ENCODE measurements around the gene SMCO3. TPM values are rescaled to one million over a fixed set of nuclear protein-coding genes. Genes with fewer than 3 reads are reported as not detected.

SMCO3 gene
- total and polyA plus RNA-seq, 2 donors (not counting 1 experiment from before 2014, with no cell fraction given), result not detected

- POLR2A ChIA-PET, result interaction anchor here (0.6 kb wide), 1 partner anchor 12 kb away, joined by 3 read pairs; a partner anchor contains a TSS
- H3K27me3 Mint-ChIP-seq, result no peaks in the 10 kb centered on the region
- Histone ChIP-seq H3K4me1 (ENCODE audit: control insufficient read depth in 2 of 2, insufficient read depth in 2 of 2, low read length in 2 of 2) (no peaks in the 10 kb centered on the region), H3K27ac (ENCODE audit: low read length in 2 of 2) (no peak overlapping the region), H4K20me1 (ENCODE audit: control insufficient read depth, insufficient read depth, low read length, poor library complexity, severe bottlenecking) (no peaks in the 10 kb centered on the region), H3K79me2 (ENCODE audit: control insufficient read depth, insufficient read depth, low read length) (no peaks in the 10 kb centered on the region), H2AFZ (ENCODE audit: insufficient read depth, low read depth, low read length, poor library complexity, severe bottlenecking) (no peak overlapping the region), H3K36me3 (replicated peaks in 1 of 2; ENCODE audit: control extremely low read depth in 1 of 2, control insufficient read depth in 1 of 2, extremely low read depth in 1 of 2, insufficient read depth in 2 of 2, low read length in 1 of 2) (peaks cover 13 to 23% of the 10 kb centered on the region in 2 experiments), H3K9ac (ENCODE audit: low read length) (no peak overlapping the region), H3K9me3 (ENCODE audit: control extremely low read depth in 1 of 3, control insufficient read depth in 2 of 3, insufficient read depth in 1 of 3, low read length in 2 of 3) (no peaks in the 10 kb centered on the region), H3K4me2 (replicated peaks; ENCODE audit: low read depth, low read length, poor library complexity, severe bottlenecking) (no peak overlapping the region), H3K27me3 (replicated peaks in 1 of 4; ENCODE audit: control extremely low read depth in 1 of 4, control insufficient read depth in 3 of 4, insufficient read depth in 4 of 4, low read length in 3 of 4) (no peaks in the 10 kb centered on the region), H3K4me3 (ENCODE audit: control extremely low read depth in 1 of 5, extremely low read depth in 1 of 5, insufficient read depth in 1 of 5, low read depth in 2 of 5, low read length in 4 of 5) (no peak overlapping the region)
- no peak overlapping the region for H3K4me3 Mint-ChIP-seq
- CTCF ChIA-PET, result interaction anchor here (1.1 kb wide), 1 partner anchor 21 kb away, joined by 7 read pairs; the partner anchor contains the start of genes C12orf60 and WBP11
- peaks cover 2% of the 10 kb centered on the region for H3K4me1 Mint-ChIP-seq
- ATAC-seq (ENCODE audit: low read depth) (no peak), DNase-seq (no peak)
- no peak overlapping the region for H3K27ac Mint-ChIP-seq
- H3K9me3 Mint-ChIP-seq (ENCODE audit: insufficient read depth), result no peaks in the 10 kb centered on the region
- TF ChIP-seq EZH2 (IDR thresholded peaks at IDR 0.05; ENCODE audit: borderline replicate concordance, insufficient read depth, low read depth, low read length, poor library complexity, severe bottlenecking), result no peak
- no peak for TF ChIP-seq CTCF (IDR thresholded peaks at IDR 0.05)
- intact Hi-C loops (cut with micrococcal nuclease), result no loop called here
These were observed 31.2 kb downstream of the SMCO3 start for GRCh38 chr12:14782756-14783155.

GRCh38 chr12:14781563-14781962 lies 32.4 kb downstream of the SMCO3 start:
- DNase-seq (no peak), ATAC-seq (ENCODE audit: low read depth) (no peak)
- Histone ChIP-seq H3K9me3 (ENCODE audit: control extremely low read depth in 1 of 3, control insufficient read depth in 2 of 3, insufficient read depth in 1 of 3, low read length in 2 of 3) (no peaks in the 10 kb centered on the region), H3K79me2 (ENCODE audit: control insufficient read depth, insufficient read depth, low read length) (no peaks in the 10 kb centered on the region), H3K27me3 (replicated peaks in 1 of 4; ENCODE audit: control extremely low read depth in 1 of 4, control insufficient read depth in 3 of 4, insufficient read depth in 4 of 4, low read length in 3 of 4) (no peaks in the 10 kb centered on the region), H3K4me3 (ENCODE audit: control extremely low read depth in 1 of 5, extremely low read depth in 1 of 5, insufficient read depth in 1 of 5, low read depth in 2 of 5, low read length in 4 of 5) (no peak overlapping the region), H3K4me2 (replicated peaks; ENCODE audit: low read depth, low read length, poor library complexity, severe bottlenecking) (no peak overlapping the region), H3K4me1 (ENCODE audit: control insufficient read depth in 2 of 2, insufficient read depth in 2 of 2, low read length in 2 of 2) (no peaks in the 10 kb centered on the region), H3K27ac (ENCODE audit: low read length in 2 of 2) (no peak overlapping the region), H3K36me3 (replicated peaks in 1 of 2; ENCODE audit: control extremely low read depth in 1 of 2, control insufficient read depth in 1 of 2, extremely low read depth in 1 of 2, insufficient read depth in 2 of 2, low read length in 1 of 2) (peaks cover 7 to 11% of the 10 kb centered on the region in 2 experiments), H4K20me1 (ENCODE audit: control insufficient read depth, insufficient read depth, low read length, poor library complexity, severe bottlenecking) (no peaks in the 10 kb centered on the region), H3K9ac (ENCODE audit: low read length) (no peak overlapping the region), H2AFZ (ENCODE audit: insufficient read depth, low read depth, low read length, poor library complexity, severe bottlenecking) (no peak overlapping the region)
- no peaks in the 10 kb centered on the region for H3K27me3 Mint-ChIP-seq
- WGBS (ENCODE audit: insufficient coverage), result 100% methylated on average over 1 of the region's 2 CpGs
- POLR2A ChIA-PET, result no interaction called here
- peaks cover 2% of the 10 kb centered on the region for H3K4me1 Mint-ChIP-seq
- CTCF ChIA-PET, result interaction anchor here (1.1 to 1.3 kb wide), 3 partner anchors 11 to 22 kb away, joined by 3 to 7 read pairs (median 4); partner anchors contain the start of genes C12orf60 and WBP11
- TF ChIP-seq CTCF (IDR thresholded peaks at IDR 0.05), result no peak
- no peak for TF ChIP-seq EZH2 (IDR thresholded peaks at IDR 0.05; ENCODE audit: borderline replicate concordance, insufficient read depth, low read depth, low read length, poor library complexity, severe bottlenecking)
- no peaks in the 10 kb centered on the region for H3K9me3 Mint-ChIP-seq (ENCODE audit: insufficient read depth)
- intact Hi-C loops (cut with micrococcal nuclease), result no loop called here
- H3K4me3 Mint-ChIP-seq, result no peak overlapping the region
- H3K27ac Mint-ChIP-seq, result no peak overlapping the region
